Measurements from ENCODE around the gene ATP6V1E1. TPM values are rescaled to one million over a fixed set of nuclear protein-coding genes. Genes with fewer than 3 reads are reported as not detected.

The ATP6V1E1 gene
- total and polyA plus RNA-seq, 2 donors (not counting 1 experiment from before 2014, with no cell fraction given): 51.3 to 82.6 TPM

DNA sequence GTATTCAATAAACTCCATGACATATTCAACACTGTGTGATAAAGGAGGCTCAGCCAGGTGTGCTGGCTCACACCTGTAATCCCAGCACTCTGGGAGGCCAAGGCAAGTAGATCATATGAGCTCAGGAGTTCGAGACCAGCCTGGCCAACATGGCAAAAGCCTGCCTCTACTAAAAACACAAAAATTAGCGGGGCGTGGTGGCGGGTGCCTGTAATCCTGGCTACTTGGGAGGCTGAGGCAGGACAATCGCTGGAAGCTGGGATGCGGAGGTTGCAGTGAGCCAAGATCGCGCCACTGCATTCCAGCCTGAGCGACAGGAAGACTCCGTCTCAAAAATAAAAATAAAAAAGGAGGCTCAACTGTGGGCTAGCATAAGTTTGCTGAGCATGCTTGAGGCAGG lies 69.4 kb downstream of the ATP6V1E1 start:
- no peaks in the 10 kb centered on the region for H3K9me3 Mint-ChIP-seq (ENCODE audit: insufficient read depth)
- Histone ChIP-seq H3K4me1 (ENCODE audit: control insufficient read depth in 2 of 2, insufficient read depth in 2 of 2, low read length in 2 of 2) (no peaks in the 10 kb centered on the region), H3K4me2 (replicated peaks; ENCODE audit: low read depth, low read length, poor library complexity, severe bottlenecking) (no peak overlapping the region), H3K27me3 (replicated peaks in 1 of 4; ENCODE audit: control extremely low read depth in 1 of 4, control insufficient read depth in 3 of 4, insufficient read depth in 4 of 4, low read length in 3 of 4) (no peaks in the 10 kb centered on the region), H3K27ac (ENCODE audit: low read length in 2 of 2) (no peak overlapping the region), H2AFZ (ENCODE audit: insufficient read depth, low read depth, low read length, poor library complexity, severe bottlenecking) (no peak overlapping the region), H3K9me3 (ENCODE audit: control extremely low read depth in 1 of 3, control insufficient read depth in 2 of 3, insufficient read depth in 1 of 3, low read length in 2 of 3) (no peaks in the 10 kb centered on the region), H4K20me1 (ENCODE audit: control insufficient read depth, insufficient read depth, low read length, poor library complexity, severe bottlenecking) (no peaks in the 10 kb centered on the region), H3K36me3 (replicated peaks in 1 of 2; ENCODE audit: control extremely low read depth in 1 of 2, control insufficient read depth in 1 of 2, extremely low read depth in 1 of 2, insufficient read depth in 2 of 2, low read length in 1 of 2) (no peaks in the 10 kb centered on the region), H3K4me3 (ENCODE audit: control extremely low read depth in 1 of 5, extremely low read depth in 1 of 5, insufficient read depth in 1 of 5, low read depth in 2 of 5, low read length in 4 of 5) (no peak overlapping the region), H3K9ac (ENCODE audit: low read length) (no peak overlapping the region), H3K79me2 (ENCODE audit: control insufficient read depth, insufficient read depth, low read length) (no peaks in the 10 kb centered on the region)
- no peak for DNase-seq
- intact Hi-C loops (cut with micrococcal nuclease): loop anchor here (2.0 to 5.0 kb wide), 2 partner anchors 36 to 238 kb away; no protein-coding TSS in a partner anchor
- no peak overlapping the region for H3K27ac Mint-ChIP-seq
- no peak overlapping the region for H3K4me3 Mint-ChIP-seq
- CTCF ChIA-PET: interaction anchor here (0.8 to 2.5 kb wide), 16 partner anchors 10 to 292 kb away, joined by 3 to 25 read pairs (median 4); no protein-coding TSS in a partner anchor
- no peaks in the 10 kb centered on the region for H3K4me1 Mint-ChIP-seq
- ATAC-seq (ENCODE audit: low read depth): no peak
- POLR2A ChIA-PET: no interaction called here
- peaks cover 12% of the 10 kb centered on the region for H3K27me3 Mint-ChIP-seq
- no peak for TF ChIP-seq EZH2 (IDR thresholded peaks at IDR 0.05; ENCODE audit: borderline replicate concordance, insufficient read depth, low read depth, low read length, poor library complexity, severe bottlenecking)
- TF ChIP-seq, protein P1, sequence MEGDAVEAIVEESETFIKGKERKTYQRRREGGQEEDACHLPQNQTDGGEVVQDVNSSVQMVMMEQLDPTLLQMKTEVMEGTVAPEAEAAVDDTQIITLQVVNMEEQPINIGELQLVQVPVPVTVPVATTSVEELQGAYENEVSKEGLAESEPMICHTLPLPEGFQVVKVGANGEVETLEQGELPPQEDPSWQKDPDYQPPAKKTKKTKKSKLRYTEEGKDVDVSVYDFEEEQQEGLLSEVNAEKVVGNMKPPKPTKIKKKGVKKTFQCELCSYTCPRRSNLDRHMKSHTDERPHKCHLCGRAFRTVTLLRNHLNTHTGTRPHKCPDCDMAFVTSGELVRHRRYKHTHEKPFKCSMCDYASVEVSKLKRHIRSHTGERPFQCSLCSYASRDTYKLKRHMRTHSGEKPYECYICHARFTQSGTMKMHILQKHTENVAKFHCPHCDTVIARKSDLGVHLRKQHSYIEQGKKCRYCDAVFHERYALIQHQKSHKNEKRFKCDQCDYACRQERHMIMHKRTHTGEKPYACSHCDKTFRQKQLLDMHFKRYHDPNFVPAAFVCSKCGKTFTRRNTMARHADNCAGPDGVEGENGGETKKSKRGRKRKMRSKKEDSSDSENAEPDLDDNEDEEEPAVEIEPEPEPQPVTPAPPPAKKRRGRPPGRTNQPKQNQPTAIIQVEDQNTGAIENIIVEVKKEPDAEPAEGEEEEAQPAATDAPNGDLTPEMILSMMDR (IDR thresholded peaks at IDR 0.05): no peak
- 96% methylated on average over 10 of the region's 10 CpGs for WGBS (ENCODE audit: insufficient coverage)

DNA sequence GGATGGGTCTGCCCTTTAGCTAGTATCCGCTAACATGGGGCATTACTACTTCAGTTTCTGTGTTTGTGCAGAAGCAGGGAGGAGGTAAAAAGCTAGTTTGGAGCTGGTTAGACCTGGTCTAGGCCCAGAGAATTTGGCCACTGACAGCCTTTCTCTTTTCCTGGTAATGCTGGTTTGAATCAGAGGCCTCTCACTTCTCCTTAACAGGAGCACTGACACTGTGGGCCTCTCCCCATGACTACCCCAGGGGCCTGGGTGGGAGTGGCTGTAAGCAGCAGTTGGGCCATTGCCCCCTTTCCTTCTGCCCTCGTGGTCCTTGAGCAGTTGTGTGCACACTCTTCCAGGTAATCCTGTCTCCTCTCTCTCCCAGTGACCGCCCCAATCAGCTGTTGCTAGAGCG lies 73.7 kb downstream of the ATP6V1E1 start:
- Mint-ChIP-seq H3K4me3 (no peak overlapping the region), H3K27me3 (peaks cover 2% of the 10 kb centered on the region), H3K27ac (no peak overlapping the region), H3K9me3 (ENCODE audit: insufficient read depth) (no peaks in the 10 kb centered on the region), H3K4me1 (no peaks in the 10 kb centered on the region)
- Histone ChIP-seq H3K4me3 (ENCODE audit: control extremely low read depth in 1 of 5, extremely low read depth in 1 of 5, insufficient read depth in 1 of 5, low read depth in 2 of 5, low read length in 4 of 5) (no peak overlapping the region), H2AFZ (ENCODE audit: insufficient read depth, low read depth, low read length, poor library complexity, severe bottlenecking) (no peak overlapping the region), H3K9me3 (ENCODE audit: control extremely low read depth in 1 of 3, control insufficient read depth in 2 of 3, insufficient read depth in 1 of 3, low read length in 2 of 3) (no peaks in the 10 kb centered on the region), H3K9ac (ENCODE audit: low read length) (no peak overlapping the region), H3K4me2 (replicated peaks; ENCODE audit: low read depth, low read length, poor library complexity, severe bottlenecking) (no peak overlapping the region), H3K4me1 (ENCODE audit: control insufficient read depth in 2 of 2, insufficient read depth in 2 of 2, low read length in 2 of 2) (no peaks in the 10 kb centered on the region), H3K36me3 (replicated peaks in 1 of 2; ENCODE audit: control extremely low read depth in 1 of 2, control insufficient read depth in 1 of 2, extremely low read depth in 1 of 2, insufficient read depth in 2 of 2, low read length in 1 of 2) (no peaks in the 10 kb centered on the region), H4K20me1 (ENCODE audit: control insufficient read depth, insufficient read depth, low read length, poor library complexity, severe bottlenecking) (no peaks in the 10 kb centered on the region), H3K79me2 (ENCODE audit: control insufficient read depth, insufficient read depth, low read length) (no peaks in the 10 kb centered on the region), H3K27ac (ENCODE audit: low read length in 2 of 2) (no peak overlapping the region), H3K27me3 (replicated peaks in 1 of 4; ENCODE audit: control extremely low read depth in 1 of 4, control insufficient read depth in 3 of 4, insufficient read depth in 4 of 4, low read length in 3 of 4) (no peaks in the 10 kb centered on the region)
- DNase-seq (no peak), ATAC-seq (ENCODE audit: low read depth) (no peak)
- TF ChIP-seq, protein P1 (IDR thresholded peaks at IDR 0.05): no peak
- TF ChIP-seq EZH2 (IDR thresholded peaks at IDR 0.05; ENCODE audit: borderline replicate concordance, insufficient read depth, low read depth, low read length, poor library complexity, severe bottlenecking): no peak
- WGBS (ENCODE audit: insufficient coverage): 100% methylated on average over 2 of the region's 4 CpGs
- ChIA-PET POLR2A (no interaction called here), CTCF (interaction anchor here (1.2 to 1.3 kb wide), 2 partner anchors 480 to 521 kb away, joined by 3 to 4 read pairs; no protein-coding TSS in a partner anchor)
- intact Hi-C loops (cut with micrococcal nuclease): loop anchor here (5.0 kb wide), 1 partner anchor 242 kb away; no protein-coding TSS in a partner anchor
